ENCODE measurements around the gene TMEM50B.

- TF ChIP-seq, protein P1, sequence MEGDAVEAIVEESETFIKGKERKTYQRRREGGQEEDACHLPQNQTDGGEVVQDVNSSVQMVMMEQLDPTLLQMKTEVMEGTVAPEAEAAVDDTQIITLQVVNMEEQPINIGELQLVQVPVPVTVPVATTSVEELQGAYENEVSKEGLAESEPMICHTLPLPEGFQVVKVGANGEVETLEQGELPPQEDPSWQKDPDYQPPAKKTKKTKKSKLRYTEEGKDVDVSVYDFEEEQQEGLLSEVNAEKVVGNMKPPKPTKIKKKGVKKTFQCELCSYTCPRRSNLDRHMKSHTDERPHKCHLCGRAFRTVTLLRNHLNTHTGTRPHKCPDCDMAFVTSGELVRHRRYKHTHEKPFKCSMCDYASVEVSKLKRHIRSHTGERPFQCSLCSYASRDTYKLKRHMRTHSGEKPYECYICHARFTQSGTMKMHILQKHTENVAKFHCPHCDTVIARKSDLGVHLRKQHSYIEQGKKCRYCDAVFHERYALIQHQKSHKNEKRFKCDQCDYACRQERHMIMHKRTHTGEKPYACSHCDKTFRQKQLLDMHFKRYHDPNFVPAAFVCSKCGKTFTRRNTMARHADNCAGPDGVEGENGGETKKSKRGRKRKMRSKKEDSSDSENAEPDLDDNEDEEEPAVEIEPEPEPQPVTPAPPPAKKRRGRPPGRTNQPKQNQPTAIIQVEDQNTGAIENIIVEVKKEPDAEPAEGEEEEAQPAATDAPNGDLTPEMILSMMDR (IDR thresholded peaks at IDR 0.05; ENCODE audit: poor library complexity) = no peak
- TF ChIP-seq EZH2phosphoT487 (IDR thresholded peaks at IDR 0.05; ENCODE audit: low read depth, severe bottlenecking, unreplicated experiment) (no peak), EZH2 (IDR thresholded peaks at IDR 0.05; ENCODE audit: borderline replicate concordance) (no peak)
These were observed 44.9 kb downstream of the TMEM50B start for GRCh38 chr21:33434770-33435360.

Measured in hepatocyte (in vitro differentiated cells).